GM19455 (cell line): Measurements from ENCODE around the gene U2AF1.
"Not testable (repeated sequence)": the region's sequence is repeated elsewhere in the genome, so short reads cannot be mapped to it uniquely, and the experiment has no call there.

Experiments
- ATAC-seq: cut with Tn5 transposase; IDR thresholded peaks from one replicate; pipeline ENCODE4 v1.9.1; 2021; ENCODE audit not compliant: unreplicated experiment

The U2AF1 gene

GRCh38 chr21:43076643-43077042, 30.7 kb downstream of the U2AF1 start:
- not testable (repeated sequence) for ATAC-seq

GRCh38 chr21:43076023-43076637, 31.2 kb downstream of the U2AF1 start:
- not testable (repeated sequence) for ATAC-seq

- not testable (repeated sequence) for ATAC-seq
Observed at GRCh38 chr21:43075170-43076022, 32.0 kb downstream of the U2AF1 start, which contains the start of gene CBS. CBS (minus strand) TSS chr21:43075835; CDS start chr21:43072193, 3,642 bp downstream.

GRCh38 chr21:43074401-43075169, 32.8 kb downstream of the U2AF1 start:
- not testable (repeated sequence) for ATAC-seq

GRCh38 chr21:43072742-43073141, 34.6 kb downstream of the U2AF1 start:
- ATAC-seq = not testable (repeated sequence)

- ATAC-seq = not testable (repeated sequence)
Observed at GRCh38 chr21:43069682-43070081, 37.7 kb downstream of the U2AF1 start.

GRCh38 chr21:43068065-43068464, 39.3 kb downstream of the U2AF1 start:
- ATAC-seq = not testable (repeated sequence)

- ATAC-seq = not testable (repeated sequence)
Observed at GRCh38 chr21:43066690-43067089, 40.7 kb downstream of the U2AF1 start.

- not testable (repeated sequence) for ATAC-seq
Observed at GRCh38 chr21:43065991-43066390, 41.4 kb downstream of the U2AF1 start.

- ATAC-seq = not testable (repeated sequence)
Observed at GRCh38 chr21:43064265-43064917, 43.0 kb downstream of the U2AF1 start.

GRCh38 chr21:43062955-43063664, 44.3 kb downstream of the U2AF1 start:
- not testable (repeated sequence) for ATAC-seq

GRCh38 chr21:43053112-43053511, 54.3 kb downstream of the U2AF1 start:
- ATAC-seq = not testable (repeated sequence)

GRCh38 chr21:43045876-43046821, 61.2 kb downstream of the U2AF1 start:
- not testable (repeated sequence) for ATAC-seq

GRCh38 chr21:43045165-43045875, 62.0 kb downstream of the U2AF1 start:
- ATAC-seq = not testable (repeated sequence)

- ATAC-seq = not testable (repeated sequence)
Observed at GRCh38 chr21:43044547-43044946, 62.8 kb downstream of the U2AF1 start.

- not testable (repeated sequence) for ATAC-seq
Observed at GRCh38 chr21:43043291-43043690, 64.1 kb downstream of the U2AF1 start.
